ENCODE measurements around the gene SDHAF4. TPM values are rescaled to one million over a fixed set of nuclear protein-coding genes. Genes with fewer than 3 reads are reported as not detected.

Gene SDHAF4
- total RNA-seq, 1 experiment from 2014 or later, result 13.1 TPM

DNA sequence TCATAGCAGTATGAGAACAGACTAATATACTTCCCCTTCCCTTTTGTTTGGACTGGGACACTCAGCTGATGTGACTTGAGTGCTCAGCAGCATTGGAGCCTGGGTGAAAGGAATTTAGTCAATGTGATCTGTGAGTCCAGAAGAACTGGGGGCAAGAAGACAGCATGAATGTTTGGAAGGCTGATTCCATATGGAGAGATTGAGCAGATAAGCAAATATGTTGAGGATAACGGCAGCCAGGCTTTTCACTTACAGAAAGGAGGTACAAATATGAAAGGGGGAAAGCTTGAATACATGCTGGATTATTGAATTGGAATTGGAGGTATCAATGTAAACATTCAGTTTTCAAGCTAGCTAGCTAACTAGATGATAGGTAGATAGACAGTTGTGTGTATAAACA lies 63.2 kb downstream of the SDHAF4 start:
- no peak overlapping the region for H3K27ac Mint-ChIP-seq (ENCODE audit: low read depth, unreplicated experiment)
- H3K4me1 Mint-ChIP-seq (ENCODE audit: insufficient read depth, unreplicated experiment), result no peaks in the 10 kb centered on the region
- no peaks in the 10 kb centered on the region for H3K36me3 Mint-ChIP-seq (ENCODE audit: insufficient read depth, unreplicated experiment)
- intact Hi-C loops (cut with micrococcal nuclease), result no loop called here
- TF ChIP-seq, protein P1, sequence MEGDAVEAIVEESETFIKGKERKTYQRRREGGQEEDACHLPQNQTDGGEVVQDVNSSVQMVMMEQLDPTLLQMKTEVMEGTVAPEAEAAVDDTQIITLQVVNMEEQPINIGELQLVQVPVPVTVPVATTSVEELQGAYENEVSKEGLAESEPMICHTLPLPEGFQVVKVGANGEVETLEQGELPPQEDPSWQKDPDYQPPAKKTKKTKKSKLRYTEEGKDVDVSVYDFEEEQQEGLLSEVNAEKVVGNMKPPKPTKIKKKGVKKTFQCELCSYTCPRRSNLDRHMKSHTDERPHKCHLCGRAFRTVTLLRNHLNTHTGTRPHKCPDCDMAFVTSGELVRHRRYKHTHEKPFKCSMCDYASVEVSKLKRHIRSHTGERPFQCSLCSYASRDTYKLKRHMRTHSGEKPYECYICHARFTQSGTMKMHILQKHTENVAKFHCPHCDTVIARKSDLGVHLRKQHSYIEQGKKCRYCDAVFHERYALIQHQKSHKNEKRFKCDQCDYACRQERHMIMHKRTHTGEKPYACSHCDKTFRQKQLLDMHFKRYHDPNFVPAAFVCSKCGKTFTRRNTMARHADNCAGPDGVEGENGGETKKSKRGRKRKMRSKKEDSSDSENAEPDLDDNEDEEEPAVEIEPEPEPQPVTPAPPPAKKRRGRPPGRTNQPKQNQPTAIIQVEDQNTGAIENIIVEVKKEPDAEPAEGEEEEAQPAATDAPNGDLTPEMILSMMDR (IDR thresholded peaks at IDR 0.05; ENCODE audit: unreplicated experiment), result no peak
- DNase-seq (ENCODE audit: unreplicated experiment), result no peak
- no TSS peak for BruUV-seq (replicated peaks)
- ChIA-PET CTCF (no interaction called here), POLR2A (no interaction called here)
- H3K9me3 Mint-ChIP-seq (ENCODE audit: unreplicated experiment), result no peaks in the 10 kb centered on the region
- no peaks in the 10 kb centered on the region for H3K27me3 Mint-ChIP-seq (ENCODE audit: insufficient read depth, unreplicated experiment)
- no peak overlapping the region for H3K4me3 Mint-ChIP-seq (ENCODE audit: unreplicated experiment)

DNA sequence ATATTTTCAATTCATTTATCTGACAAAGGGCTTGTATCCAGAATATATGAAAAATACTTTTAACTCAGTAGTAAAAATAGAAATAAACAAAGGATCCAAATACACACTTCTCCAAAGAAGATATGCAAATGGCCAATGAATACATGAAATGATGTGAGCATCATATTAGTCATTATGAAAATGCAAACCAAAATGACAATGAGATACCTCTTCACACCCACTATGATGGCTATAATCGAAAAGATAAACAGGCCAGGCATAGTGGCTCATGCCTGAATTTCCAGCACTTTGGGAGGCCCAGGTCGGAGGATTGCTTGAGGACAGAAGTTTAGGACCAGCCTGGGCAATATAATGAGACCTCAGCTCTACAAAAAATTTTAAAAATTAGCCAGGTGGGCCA lies 67.1 kb downstream of the SDHAF4 start:
- no peak overlapping the region for H3K4me3 Mint-ChIP-seq (ENCODE audit: unreplicated experiment)
- BruUV-seq (replicated peaks), result no TSS peak
- no peaks in the 10 kb centered on the region for H3K36me3 Mint-ChIP-seq (ENCODE audit: insufficient read depth, unreplicated experiment)
- no peaks in the 10 kb centered on the region for H3K4me1 Mint-ChIP-seq (ENCODE audit: insufficient read depth, unreplicated experiment)
- no peak overlapping the region for H3K27ac Mint-ChIP-seq (ENCODE audit: low read depth, unreplicated experiment)
- TF ChIP-seq, protein P1 (IDR thresholded peaks at IDR 0.05; ENCODE audit: unreplicated experiment), result no peak
- no peaks in the 10 kb centered on the region for H3K9me3 Mint-ChIP-seq (ENCODE audit: unreplicated experiment)
- ChIA-PET POLR2A (no interaction called here), CTCF (interaction anchor here (0.9 kb wide), 1 partner anchor 15 kb away, joined by 3 read pairs; no protein-coding TSS in a partner anchor)
- H3K27me3 Mint-ChIP-seq (ENCODE audit: insufficient read depth, unreplicated experiment), result no peaks in the 10 kb centered on the region
- DNase-seq (ENCODE audit: unreplicated experiment), result no peak
- intact Hi-C loops (cut with micrococcal nuclease), result no loop called here

DNA sequence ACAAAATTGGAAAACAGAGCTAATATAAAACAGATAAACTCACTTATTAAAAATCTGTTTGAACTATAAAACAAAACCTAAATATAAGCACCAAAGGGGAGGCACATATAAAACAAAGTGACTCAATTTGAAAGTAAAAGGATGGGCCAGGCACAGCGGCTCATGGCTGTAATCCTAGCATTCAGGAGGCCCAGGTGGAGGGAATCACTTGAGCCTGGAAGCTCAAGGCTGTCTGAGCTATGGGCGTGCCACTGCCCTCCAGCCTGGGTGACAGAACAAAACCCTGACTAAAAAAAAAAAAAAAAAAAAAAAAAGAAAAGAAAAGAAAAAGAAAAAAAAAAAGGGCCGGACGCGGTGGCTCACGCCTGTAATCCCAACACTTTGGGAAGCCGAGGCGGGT lies 69.9 kb downstream of the SDHAF4 start:
- no peaks in the 10 kb centered on the region for H3K9me3 Mint-ChIP-seq (ENCODE audit: unreplicated experiment)
- POLR2A ChIA-PET, result no interaction called here
- no peaks in the 10 kb centered on the region for H3K36me3 Mint-ChIP-seq (ENCODE audit: insufficient read depth, unreplicated experiment)
- DNase-seq (ENCODE audit: unreplicated experiment), result no peak
- no peak overlapping the region for H3K27ac Mint-ChIP-seq (ENCODE audit: low read depth, unreplicated experiment)
- BruUV-seq (replicated peaks), result no TSS peak
- TF ChIP-seq, protein P1 (IDR thresholded peaks at IDR 0.05; ENCODE audit: unreplicated experiment), result no peak
- no peaks in the 10 kb centered on the region for H3K4me1 Mint-ChIP-seq (ENCODE audit: insufficient read depth, unreplicated experiment)
- intact Hi-C loops (cut with micrococcal nuclease), result no loop called here
- CTCF ChIA-PET, result no interaction called here
- no peaks in the 10 kb centered on the region for H3K27me3 Mint-ChIP-seq (ENCODE audit: insufficient read depth, unreplicated experiment)
- H3K4me3 Mint-ChIP-seq (ENCODE audit: unreplicated experiment), result no peak overlapping the region

DNA sequence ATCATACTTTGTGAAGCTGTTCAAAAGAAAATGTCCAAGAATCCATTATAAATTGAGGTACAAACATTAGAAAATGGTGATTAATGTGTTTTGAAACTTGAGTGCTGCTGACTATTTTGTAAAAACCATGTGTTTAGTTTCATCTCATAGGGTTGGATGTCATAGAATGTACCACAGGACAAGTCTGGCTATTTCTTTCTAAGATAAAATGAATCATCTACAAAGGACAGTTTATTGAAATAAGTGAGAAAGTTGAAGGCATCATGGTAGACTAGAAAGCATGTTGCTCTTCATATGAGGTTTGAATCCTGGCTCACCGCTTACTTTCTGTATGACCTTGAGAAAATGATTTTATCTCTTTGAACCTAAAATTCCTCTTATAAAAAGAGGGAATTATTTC lies 71.7 kb downstream of the SDHAF4 start:
- BruUV-seq (replicated peaks), result no TSS peak
- no peaks in the 10 kb centered on the region for H3K27me3 Mint-ChIP-seq (ENCODE audit: insufficient read depth, unreplicated experiment)

More for the DNA sequence above, 71.7 kb downstream of the SDHAF4 start:
- intact Hi-C loops (cut with micrococcal nuclease), result no loop called here
- Mint-ChIP-seq H3K36me3 (ENCODE audit: insufficient read depth, unreplicated experiment) (no peaks in the 10 kb centered on the region), H3K27ac (ENCODE audit: low read depth, unreplicated experiment) (no peak overlapping the region), H3K9me3 (ENCODE audit: unreplicated experiment) (no peaks in the 10 kb centered on the region), H3K4me3 (ENCODE audit: unreplicated experiment) (no peak overlapping the region), H3K4me1 (ENCODE audit: insufficient read depth, unreplicated experiment) (no peaks in the 10 kb centered on the region)
- TF ChIP-seq, protein P1 (IDR thresholded peaks at IDR 0.05; ENCODE audit: unreplicated experiment), result no peak
- POLR2A ChIA-PET, result no interaction called here
- DNase-seq (ENCODE audit: unreplicated experiment), result no peak
- CTCF ChIA-PET, result no interaction called here

Other genes starting within 250 kb of the SDHAF4 start
- 20.4 and 22.0 TPM in 2 replicates for gene FAM135A, start 153.4 kb upstream of the SDHAF4 start, total RNA-seq (2022)
- gene SMAP1, start 101.0 kb downstream of the SDHAF4 start, total RNA-seq (2022), result 26.5 and 28.2 TPM in 2 replicates